ENCODE results near the gene FCAMR. TPM values are rescaled to one million over a fixed set of nuclear protein-coding genes. Genes with fewer than 3 reads are reported as not detected.
A peak's percentile ranks its signal among the peaks of the same experiment; 100 is the strongest.

FCAMR gene
- total RNA-seq, 2 donors from 2014 or later = not detected

DNA sequence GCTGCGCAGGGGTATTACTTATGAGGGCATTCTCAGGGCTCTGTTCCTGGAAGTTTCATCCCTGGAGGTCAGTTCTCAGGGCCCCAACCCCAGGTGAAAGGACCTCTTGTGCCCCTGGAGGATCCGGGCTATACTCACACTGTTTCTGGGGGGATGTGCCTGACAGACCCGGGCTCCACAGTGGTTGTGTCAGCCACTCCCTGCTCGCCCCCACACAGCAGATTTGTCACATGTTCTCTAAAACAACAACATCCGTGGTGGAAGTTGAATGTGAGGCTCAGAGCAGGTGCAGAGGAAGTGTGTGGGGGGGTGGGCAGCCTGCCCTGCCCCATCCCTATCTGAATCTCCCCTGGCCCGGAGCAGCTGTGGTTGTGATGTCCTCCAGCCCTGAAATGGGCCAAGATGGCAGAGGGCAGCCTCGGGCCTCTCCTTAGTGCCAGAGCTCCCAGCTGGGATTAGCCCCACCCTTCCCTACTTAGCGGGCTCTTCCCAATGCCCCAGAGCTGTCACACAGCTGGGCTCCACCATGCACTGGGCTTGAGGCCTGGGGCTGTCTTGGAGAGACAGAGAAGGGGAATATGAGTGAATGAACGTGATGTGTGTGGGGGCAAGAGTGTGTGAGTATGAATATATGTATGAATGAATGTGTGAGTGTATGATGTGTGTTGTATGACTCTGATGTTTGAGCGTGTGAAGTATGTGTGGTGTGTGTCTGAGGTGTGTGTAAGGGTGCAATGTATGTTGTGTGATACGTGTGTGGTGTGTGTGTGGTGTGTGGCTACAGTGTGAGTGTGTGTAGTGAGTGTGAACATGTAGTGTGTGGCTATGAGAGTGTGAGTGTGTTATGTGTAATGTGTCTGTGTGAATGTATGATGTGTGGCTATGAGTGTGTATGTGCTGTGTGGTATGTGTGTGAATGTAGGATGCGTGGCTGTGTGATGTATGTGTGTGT, 47.0 kb downstream of the FCAMR start:
- Histone ChIP-seq H3K9me3 (no peaks in the 10 kb centered on the region), H3K36me3 (no peaks in the 10 kb centered on the region), H3K4me3 (no peak overlapping the region), H3K4me1 (peaks cover 0 to 4% of the 10 kb centered on the region in 2 donors), H3K27me3 (no peaks in the 10 kb centered on the region), H3K27ac (no peak overlapping the region)
- TF ChIP-seq, protein P1, sequence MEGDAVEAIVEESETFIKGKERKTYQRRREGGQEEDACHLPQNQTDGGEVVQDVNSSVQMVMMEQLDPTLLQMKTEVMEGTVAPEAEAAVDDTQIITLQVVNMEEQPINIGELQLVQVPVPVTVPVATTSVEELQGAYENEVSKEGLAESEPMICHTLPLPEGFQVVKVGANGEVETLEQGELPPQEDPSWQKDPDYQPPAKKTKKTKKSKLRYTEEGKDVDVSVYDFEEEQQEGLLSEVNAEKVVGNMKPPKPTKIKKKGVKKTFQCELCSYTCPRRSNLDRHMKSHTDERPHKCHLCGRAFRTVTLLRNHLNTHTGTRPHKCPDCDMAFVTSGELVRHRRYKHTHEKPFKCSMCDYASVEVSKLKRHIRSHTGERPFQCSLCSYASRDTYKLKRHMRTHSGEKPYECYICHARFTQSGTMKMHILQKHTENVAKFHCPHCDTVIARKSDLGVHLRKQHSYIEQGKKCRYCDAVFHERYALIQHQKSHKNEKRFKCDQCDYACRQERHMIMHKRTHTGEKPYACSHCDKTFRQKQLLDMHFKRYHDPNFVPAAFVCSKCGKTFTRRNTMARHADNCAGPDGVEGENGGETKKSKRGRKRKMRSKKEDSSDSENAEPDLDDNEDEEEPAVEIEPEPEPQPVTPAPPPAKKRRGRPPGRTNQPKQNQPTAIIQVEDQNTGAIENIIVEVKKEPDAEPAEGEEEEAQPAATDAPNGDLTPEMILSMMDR (IDR thresholded peaks at IDR 0.05) = no peak
- no peak for DNase-seq (ENCODE audit: low spot score)

DNA sequence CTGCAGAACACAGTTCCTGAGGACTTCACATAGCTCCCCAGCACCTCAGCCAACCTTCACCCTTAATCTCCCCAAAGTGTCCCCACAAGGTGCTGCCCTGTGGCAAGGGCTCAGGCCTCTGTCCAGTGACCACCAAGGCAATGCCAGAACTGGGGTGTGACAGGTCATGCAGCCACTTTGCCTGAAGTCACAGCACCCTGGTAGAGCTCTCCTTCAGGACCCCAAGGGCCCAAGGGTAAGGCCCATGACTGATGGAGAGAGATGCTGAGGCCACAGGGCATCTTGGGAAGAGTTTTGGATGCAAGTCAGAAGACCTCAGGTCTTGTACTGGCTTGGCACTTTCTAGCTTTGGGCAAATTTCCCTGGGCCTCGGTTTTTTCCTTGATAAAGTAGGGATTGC, 47.7 kb downstream of the FCAMR start:
- H3K27ac ChIP-seq = peak overlapping the region in 1 of 2 donors; percentile 16
- no peaks in the 10 kb centered on the region for H3K9me3 ChIP-seq
- DNase-seq (ENCODE audit: low spot score) = no peak
- H3K4me3 ChIP-seq = no peak overlapping the region
- H3K27me3 ChIP-seq = no peaks in the 10 kb centered on the region
- TF ChIP-seq, protein P1 (IDR thresholded peaks at IDR 0.05) = no peak
- peaks cover 0 to 4% of the 10 kb centered on the region in 2 donors for H3K4me1 ChIP-seq
- no peaks in the 10 kb centered on the region for H3K36me3 ChIP-seq

GRCh38 chr1:206921772-206922265, 48.4 kb downstream of the FCAMR start, which contains the start of gene FCMR:
Gene FCMR, minus strand, starts transcription at chr1:206921941. Its CDS starts 87 bp downstream, at chr1:206921854.
- DNase-seq (ENCODE audit: low spot score) = no peak
- peak within 1 kb of the TSS in 1 of 2 donors; percentile 16 for H3K27ac ChIP-seq
- H3K27me3 ChIP-seq = no peaks in the 10 kb centered on the region
- H3K4me1 ChIP-seq = peaks cover 0 to 4% of the 10 kb centered on the region in 2 donors
- TF ChIP-seq, protein P1 (IDR thresholded peaks at IDR 0.05) = no peak
- no peaks in the 10 kb centered on the region for H3K36me3 ChIP-seq
- no peak within 1 kb of the TSS for H3K4me3 ChIP-seq
- no peaks in the 10 kb centered on the region for H3K9me3 ChIP-seq

- H3K9me3 ChIP-seq = no peaks in the 10 kb centered on the region
- no peaks in the 10 kb centered on the region for H3K27me3 ChIP-seq
- H3K4me3 ChIP-seq = no peak overlapping the region
- DNase-seq (ENCODE audit: low spot score) = no peak
- no peak overlapping the region for H3K27ac ChIP-seq
- H3K4me1 ChIP-seq = peaks cover 0 to 4% of the 10 kb centered on the region in 2 donors
- TF ChIP-seq, protein P1 (IDR thresholded peaks at IDR 0.05) = no peak
- no peaks in the 10 kb centered on the region for H3K36me3 ChIP-seq
Observed at GRCh38 chr1:206918076-206918475, 52.2 kb downstream of the FCAMR start.

DNA sequence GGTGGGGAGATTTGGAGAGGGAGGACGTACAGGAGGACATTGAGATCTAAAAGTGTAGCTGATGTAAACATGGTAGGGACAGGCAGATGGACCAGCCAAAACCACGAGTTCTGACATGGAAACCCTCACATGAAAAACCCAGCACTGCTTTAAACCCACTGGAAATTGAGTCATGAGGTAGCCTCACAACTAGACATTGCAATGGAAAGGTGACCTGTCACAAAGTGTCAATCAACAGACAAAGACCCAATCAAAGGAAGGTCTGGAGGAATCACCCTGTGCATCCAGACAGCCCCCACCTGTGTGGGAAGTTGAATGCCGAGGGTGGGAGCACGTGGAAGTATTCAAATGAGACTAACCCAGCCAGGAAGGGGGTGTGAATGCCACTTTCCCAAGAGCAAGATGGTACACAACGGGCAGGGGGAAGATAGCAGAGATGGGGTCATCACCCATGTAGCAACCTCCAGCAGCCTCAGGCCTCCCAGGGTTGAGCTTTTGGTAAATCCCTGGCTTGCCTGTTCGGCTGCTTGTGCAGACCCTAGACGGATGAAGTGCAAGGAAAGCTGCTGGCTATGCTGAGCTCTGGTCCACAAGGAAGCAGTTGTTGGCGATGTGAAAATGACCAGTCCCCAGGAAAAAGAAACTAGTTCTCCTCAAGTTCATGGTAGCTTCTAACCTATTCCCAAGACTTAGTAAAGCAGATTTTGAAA, 54.1 kb downstream of the FCAMR start:
- no peaks in the 10 kb centered on the region for H3K9me3 ChIP-seq
- no peaks in the 10 kb centered on the region for H3K27me3 ChIP-seq
- no peak overlapping the region for H3K4me3 ChIP-seq
- TF ChIP-seq, protein P1 (IDR thresholded peaks at IDR 0.05) = no peak
- no peak for DNase-seq (ENCODE audit: low spot score)
- no peaks in the 10 kb centered on the region for H3K4me1 ChIP-seq
- no peaks in the 10 kb centered on the region for H3K36me3 ChIP-seq
- H3K27ac ChIP-seq = no peak overlapping the region
